GM21825 (cell line): ENCODE data around the gene MBNL1.
"Not testable (repeated sequence)": the region's sequence is repeated elsewhere in the genome, so short reads cannot be mapped to it uniquely, and the experiment has no call there.

Experiments used
- ATAC-seq: cut with Tn5 transposase; IDR thresholded peaks from one replicate; pipeline ENCODE4 v1.9.1; 2021; ENCODE audit warnings: mild to moderate bottlenecking, moderate library complexity; ENCODE audit not compliant: unreplicated experiment

Gene MBNL1

DNA sequence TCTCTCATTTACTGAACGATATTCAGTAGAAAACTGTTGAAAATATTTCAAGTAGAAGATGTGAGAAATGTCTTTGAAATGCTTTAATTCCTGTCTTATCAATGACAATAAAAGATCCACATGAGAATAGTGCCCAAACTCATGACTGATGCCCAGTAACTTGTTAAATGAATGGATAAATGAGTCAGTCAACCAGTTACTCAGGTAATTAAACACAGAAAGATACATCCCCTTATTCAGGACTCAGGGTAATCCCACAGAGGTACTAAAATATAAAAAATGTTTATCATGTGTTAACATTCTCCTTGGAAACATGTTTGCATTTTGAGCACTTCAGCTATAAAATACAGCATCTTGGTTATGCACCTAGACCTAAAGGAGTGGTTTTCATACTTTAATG, 169.5 kb downstream of the MBNL1 start:
- no peak for ATAC-seq

DNA sequence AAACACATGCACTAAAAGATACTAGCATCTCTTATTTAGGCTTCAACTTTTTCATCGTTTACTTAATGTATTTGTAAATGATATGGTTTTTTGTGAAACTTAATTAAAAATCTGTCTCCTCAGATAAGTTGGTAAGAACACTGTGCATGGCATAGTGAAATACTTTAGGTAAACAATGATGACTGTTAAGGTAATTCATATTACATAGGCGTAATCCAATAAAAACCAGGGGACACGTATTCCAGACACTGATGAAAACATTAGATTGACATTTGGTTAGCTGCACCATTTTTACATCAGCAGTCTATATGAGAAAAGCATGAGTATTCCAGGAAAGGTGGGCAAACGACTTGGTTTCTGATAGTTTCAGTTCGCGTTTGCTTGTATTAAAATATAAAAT, 170.0 kb downstream of the MBNL1 start:
- ATAC-seq, result no peak

DNA sequence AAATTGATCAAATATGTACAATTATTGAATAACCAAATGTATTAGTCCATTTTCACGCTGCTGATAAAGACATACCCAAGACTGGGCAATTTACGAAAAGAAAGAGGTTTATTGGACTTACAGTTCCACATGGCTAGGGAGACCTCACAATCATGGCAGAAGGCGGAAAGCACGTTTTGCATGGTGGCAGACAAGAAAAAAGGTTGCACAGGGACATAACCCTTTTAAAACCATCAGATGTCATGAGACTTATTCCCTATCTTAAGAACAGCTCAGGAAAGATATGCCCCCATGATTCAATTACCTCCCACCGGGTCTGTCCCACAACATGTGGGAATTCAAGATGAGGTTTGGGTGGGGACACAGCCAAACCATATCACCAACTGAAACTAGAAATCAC, 171.5 kb downstream of the MBNL1 start:
- ATAC-seq, result not testable (repeated sequence)

DNA sequence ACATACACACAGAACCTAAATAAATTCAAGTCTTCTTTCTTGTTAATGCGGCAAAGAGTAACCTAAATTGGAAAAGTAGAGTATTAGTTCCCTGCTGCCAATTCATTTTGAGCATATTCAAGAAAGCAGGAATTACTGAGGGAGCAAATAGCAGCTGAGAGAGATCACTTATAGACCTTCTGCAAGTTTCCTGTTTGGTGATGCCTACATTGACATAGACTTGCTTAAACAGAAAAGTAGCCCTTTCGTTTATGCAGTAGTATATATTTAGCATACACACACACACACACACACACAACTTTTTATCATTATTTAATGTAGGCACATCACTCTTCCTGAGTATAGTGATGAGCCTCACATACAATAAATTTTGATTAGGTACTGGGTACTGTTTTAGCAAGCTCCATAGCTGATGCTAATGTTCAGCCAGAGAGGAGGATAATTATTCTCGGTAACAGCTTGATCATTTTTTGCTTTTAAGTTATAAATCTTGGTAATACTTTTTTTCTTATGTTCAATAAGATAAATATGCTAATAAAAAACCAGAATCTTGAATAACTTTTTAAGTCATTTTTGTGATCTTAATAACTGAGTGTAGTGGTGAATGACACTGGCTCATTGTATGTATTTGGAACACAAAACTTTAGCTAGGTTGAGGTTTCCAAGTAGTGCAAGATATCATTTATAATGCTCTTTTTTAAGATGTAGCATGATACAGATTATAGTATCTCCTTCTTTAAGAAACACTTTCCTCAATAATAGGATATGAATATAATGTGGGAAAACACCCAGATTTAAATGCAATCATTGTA, 174.7 kb downstream of the MBNL1 start:
- ATAC-seq, result no peak

DNA sequence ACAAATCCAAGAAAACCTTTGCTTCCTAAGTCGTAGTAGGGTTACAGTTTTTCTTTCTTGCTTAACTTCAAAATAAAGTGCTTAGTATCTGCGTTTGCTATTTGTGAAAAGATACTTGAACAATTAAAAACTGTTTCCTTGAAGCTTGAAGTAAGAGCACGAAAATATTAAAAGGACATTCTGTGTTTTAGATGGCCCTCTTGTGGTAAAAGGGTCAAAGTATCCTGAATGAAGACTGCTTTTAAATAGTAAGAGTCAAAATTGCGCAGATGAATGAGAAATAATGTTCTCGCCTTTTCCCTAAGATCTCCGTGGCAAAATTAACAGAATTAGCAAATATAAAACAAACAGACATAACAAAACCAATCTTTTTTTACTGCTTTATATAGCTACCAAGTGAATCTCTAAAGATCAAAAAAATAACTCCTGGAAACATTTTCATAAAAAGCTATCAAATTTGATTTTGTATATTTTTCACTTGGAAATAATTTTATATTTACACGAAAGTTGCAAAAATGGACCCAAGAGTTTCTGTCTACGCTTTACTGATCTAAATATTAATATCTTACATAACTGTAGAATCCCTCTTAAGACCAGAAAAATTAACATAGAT, 175.4 kb downstream of the MBNL1 start:
- no peak for ATAC-seq

DNA sequence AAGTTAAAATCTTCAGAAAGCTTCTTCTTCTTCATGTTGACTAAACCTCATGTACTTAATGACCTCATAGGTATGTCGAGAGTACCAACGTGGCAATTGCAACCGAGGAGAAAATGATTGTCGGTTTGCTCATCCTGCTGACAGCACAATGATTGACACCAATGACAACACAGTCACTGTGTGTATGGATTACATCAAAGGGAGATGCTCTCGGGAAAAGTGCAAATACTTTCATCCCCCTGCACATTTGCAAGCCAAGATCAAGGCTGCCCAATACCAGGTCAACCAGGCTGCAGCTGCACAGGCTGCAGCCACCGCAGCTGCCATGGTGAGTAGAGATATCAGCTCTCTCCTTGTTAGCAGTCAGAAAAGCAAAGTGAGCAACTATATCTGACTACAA, 176.5 kb downstream of the MBNL1 start:
- no peak for ATAC-seq

DNA sequence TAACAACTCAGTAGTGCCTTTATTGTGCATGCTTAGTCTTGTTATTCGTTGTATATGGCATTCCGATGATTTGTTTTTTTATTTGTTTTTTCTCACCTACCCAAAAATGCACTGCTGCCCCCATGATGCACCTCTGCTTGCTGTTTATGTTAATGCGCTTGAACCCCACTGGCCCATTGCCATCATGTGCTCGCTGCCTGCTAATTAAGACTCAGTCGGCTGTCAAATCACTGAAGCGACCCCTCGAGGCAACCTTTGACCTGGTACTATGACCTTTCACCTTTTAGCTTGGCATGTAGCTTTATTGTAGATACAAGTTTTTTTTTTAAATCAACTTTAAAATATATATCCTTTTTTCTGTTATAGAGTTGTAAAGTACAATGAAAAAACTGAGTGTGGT, 177.8 kb downstream of the MBNL1 start:
- ATAC-seq, result no peak

DNA sequence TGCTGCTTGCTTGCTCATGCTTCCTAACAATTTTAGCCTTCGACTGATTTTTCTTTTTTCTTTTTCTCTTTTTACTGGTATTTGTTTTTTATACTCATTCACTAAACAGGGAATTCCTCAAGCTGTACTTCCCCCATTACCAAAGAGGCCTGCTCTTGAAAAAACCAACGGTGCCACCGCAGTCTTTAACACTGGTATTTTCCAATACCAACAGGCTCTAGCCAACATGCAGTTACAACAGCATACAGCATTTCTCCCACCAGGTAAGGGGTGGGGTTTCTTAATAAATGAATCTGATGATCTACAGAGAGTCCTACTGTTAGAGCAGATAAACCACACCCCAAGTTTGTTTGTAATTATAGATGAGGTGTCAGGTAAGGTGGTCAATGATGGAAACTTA, 178.8 kb downstream of the MBNL1 start:
- ATAC-seq, result no peak

DNA sequence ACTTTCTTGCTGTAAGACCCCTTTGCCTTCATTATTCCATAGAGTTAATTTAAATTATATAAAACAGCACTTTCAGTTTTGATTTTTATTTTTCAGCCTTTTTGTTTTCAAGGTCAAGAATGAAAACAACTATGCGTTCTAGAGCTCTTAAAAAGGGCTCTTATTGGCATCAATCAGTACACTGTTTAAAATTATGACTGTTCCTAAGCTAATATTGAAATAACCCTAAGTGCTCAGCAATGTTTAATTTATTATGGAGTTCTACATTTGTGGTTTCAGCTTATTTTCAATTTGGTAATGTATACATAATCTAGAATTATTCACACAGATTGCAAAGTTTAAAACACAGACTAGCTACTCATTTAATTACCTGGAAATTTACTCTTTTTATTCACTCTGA, 179.4 kb downstream of the MBNL1 start:
- no peak for ATAC-seq

DNA sequence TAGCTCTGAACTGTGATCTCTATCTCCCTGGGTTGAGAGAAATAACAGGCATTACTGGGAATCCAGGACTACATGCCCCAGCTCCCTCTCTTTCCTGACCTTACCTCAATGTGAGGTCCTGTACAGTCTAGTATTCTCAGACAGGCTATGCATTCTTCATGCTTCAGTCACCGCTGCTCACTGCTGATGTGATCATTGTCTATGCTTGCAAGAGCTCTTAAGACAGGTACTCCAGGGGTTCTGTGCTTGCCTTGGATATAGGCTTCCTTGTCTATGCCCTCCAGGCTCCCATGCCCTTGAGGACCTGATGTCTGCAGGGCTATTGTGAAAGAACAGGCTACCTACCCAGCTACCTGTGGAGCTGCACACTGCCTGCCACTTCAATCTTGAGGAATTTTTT, 183.6 kb downstream of the MBNL1 start:
- no peak for ATAC-seq

DNA sequence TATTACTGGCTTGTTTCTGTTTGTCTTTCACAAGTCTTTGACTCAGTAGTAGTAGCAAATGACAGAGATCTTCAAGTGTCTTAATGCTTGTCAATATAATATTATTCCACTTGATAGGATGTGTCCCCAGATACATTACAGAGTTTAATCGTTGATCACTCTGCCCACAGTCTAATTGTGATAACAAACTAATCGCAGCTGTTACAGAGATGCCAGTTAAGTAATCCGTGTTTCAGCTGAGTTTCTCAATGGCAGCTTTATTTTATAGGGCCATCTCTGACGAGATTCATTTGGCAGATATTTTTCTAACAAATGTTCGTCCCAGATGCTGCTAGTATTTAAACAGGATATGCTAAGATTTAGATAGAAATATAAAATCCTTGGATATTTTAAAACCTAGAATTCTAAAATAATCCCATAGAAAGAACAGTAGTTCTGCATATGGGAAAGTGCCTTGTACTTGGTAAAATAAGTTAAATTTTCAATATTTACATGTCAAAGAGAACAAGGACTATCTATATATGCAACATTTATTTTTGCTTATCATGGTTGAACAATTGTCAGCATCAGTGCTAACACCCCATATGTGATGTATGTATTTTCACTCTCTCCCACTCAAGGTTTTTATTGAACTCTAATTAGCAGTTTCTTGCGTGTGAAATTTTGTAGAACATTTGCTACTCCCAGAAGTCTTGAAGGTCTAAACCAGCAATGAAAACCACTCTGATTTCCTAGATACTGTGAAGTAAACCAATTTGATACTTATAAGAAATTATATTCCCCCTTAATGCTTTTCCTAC, 185.5 kb downstream of the MBNL1 start:
- ATAC-seq, result no peak

DNA sequence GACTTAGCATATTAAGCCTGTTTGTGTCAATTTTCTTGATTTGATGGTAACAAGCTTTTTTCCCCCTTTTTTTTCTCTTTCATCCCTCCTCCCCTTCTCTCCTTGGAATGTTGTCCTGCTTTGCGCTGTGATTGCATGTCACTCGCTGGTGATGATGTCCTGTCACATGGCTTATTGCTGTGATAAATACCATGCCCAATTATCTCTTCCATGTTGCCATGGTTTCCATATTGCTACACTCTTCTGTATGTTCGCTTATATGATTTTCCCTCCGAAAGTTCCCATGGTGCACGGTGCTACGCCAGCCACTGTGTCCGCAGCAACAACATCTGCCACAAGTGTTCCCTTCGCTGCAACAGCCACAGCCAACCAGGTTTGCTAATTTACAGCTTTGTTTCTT, 187.3 kb downstream of the MBNL1 start:
- no peak for ATAC-seq

DNA sequence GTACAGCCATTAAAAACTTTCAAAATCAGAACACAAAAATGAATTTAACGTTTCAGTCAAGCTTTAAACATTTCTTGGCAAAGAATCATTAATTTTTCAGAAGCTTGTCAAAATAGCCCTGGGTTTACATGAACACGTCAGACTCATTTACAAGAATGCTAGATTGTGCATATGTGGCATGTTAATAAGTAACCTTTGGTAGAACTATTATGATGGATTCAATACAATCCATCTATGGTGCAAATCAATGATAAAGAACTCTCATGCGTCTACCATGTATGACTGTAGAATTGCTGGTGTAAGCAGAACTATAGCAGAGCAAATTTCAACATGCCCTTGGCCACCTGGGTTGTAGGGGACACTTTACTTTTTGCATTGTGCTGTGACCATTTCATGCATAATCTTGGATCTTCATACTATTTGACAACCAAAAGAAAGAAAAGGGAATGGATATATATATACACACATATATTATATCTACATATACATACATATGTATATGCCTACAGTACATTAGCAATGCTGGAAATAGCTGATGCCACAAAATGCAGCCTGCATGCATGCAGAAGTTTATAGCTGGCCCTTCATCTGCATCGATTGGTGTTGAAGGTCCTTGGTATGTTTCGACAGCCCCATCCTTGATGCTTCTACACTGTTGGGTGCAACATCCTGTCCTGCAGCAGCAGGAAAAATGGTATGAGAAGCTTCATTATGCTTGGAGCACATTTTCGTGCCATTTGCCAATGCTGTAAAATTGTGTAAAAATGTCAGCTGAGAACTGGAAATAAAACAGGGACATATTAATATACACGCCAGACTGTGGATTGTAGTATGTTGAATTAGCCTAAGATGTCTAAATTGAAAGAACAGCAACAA, 189.0 kb downstream of the MBNL1 start:
- ATAC-seq, result no peak

DNA sequence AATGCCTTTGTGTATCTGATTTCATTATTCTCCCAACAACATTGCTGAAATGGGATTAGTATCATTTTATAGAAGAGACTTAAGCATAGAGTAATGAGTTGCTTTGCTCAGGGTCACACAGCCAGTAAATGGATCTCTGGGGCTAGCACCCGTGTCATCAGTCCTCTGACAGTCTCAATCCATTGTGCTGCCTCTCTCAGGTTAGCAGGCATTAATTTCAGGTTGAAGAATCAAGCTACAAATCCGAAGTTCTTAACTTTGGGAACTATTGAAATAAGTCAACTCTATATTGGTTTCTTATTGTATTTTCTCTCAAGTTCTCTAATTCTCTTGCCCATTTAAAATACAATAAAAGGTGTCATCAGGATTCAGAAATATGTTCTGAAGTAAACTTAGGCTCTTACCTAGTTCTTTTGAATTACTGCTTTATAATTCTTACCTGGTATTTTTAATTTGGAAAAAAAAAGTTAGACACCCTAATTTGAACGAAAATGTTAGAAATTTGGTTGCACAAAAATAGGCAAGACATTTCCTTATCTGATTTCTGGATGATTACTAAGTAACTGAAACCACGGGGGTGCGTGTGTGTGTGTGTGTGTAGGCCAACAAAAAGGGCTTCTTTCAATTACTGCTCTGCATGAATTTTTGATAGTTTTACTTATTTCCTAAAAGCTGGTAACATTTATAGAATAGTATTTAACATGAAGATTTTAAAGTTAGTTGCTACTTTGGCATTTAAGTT, 189.8 kb downstream of the MBNL1 start:
- ATAC-seq, result no peak

DNA sequence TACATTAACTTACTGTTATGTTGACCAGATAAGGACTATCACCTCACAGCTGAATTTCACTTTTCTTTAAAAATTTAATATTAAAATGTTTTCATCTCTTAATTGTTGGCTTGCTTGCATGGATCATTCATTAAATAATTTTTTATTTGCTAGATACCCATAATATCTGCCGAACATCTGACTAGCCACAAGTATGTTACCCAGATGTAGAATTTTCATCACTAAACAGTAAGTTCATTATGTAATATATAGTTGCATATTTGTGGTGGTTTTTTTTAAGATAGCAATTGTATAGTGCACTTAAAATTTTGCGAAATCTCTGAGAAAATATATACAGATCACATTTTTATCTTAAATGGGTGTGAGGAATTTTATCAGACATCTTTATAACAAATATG, 190.4 kb downstream of the MBNL1 start:
- no peak for ATAC-seq

DNA sequence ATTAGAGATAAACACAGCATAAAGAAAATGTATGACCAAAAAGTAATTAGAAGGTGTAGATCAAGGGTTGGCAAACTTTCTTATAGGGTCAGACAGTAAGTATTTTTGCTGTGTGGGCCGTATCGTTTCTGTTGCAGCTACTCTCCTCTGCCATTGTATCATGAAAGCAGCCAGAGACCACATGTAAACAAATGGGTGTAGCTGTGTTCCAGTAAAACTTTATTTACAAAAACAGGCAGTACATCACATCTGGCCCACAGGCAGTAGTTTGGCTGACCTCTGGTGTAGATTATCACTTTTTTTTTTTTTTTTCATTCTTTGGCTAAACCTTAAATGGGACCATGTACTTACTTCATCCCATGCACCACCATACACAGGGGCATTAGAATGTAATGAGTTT, 190.8 kb downstream of the MBNL1 start:
- no peak for ATAC-seq

DNA sequence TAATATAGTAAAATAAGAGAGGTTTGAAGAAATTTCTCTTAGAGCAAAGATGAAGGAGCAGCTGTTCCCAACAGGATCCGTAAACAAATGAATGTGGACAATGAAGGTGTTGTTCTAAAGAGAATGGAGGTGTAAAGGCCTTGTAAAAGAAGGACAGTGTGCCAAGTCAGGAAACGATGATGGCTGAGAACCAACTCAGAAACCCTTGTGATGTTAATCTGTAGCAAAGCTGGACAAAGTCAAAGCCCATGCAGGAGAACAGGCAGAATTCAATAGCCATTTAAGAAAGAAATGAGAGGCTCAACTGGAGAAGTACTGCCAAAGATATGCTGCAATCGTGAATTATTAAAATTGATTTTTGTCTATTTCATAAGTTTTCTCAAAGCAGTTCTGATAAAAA, 192.2 kb downstream of the MBNL1 start:
- ATAC-seq, result no peak

DNA sequence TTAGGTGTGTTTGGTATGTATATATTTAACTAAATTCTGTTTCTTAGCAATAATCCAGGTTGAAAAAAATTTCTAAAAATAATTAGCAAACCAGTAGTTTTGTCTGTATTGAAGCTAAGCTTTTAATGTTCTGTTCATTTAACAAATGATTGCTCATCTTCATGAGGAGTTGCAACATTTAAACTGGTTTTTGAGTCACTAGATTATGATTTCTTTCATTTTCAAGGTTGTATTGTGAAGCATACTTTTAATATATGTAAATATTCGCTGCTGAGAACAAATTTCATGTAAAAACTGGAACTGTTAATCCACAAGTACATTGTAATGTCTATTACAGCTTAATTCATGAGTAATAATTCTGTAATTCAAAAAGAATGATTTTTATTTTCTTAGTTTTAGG, 192.7 kb downstream of the MBNL1 start:
- no peak for ATAC-seq

DNA sequence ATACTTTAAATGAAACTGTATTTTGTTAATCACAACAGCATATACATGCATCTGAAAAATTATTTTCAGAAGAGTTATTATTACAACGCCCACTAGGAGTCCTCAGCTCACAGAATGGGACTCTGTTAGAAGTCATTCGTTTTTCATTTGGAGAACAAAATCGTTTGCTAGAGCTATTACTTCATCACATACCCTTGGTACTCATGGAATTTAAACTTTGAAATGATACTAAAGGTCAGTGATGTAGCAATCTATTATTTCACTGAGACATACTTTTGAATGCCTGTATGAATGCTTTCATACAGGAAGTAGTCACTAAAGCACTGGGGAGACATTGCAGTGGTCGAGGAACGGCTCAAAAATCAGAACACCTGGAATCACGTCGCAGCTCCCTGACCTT, 198.1 kb downstream of the MBNL1 start:
- no peak for ATAC-seq

DNA sequence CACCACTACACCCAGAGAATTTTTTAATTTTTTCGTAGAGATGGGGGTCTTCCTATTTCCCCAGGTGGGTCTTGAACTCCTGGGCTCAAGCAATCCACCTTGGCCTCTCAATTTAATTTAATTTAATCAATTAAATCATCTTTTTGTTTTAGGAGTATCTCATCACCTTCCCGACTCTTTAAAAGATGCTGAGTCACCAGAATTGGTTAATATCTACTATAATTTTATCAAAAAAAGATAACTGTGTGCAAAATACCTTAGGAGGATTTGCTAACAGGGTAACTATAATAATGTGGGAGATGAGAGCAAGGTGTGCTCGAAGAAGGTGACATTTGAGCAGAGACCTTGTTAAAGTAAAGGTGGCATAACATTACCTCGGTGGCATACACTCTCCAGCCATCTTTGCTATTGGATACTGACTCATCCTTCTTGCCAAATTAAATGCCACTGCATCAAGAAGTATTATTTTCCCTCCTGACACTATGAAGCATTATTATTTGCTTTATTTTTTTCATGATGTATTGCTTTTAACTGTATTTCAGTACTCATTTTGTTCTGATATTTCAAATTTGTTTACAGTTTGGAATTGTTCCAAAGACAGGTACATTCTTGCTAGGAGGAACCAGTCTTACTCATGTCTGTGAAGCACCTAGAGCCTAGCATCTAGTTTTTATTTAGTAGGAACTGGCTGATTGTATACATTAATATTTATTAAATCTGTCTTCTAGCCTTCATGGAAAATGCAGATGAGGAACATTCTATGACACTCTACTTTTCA, 200.7 kb downstream of the MBNL1 start:
- ATAC-seq, result no peak
